WTC11 (cell line): ENCODE data around the gene NOXO1. TPM values are rescaled to one million over a fixed set of nuclear protein-coding genes. Genes with fewer than 3 reads are reported as not detected.

Source experiments
- ATAC-seq: fragments of 200-7000 bp; cut with Tn5 transposase; 2 replicates; pipeline ENCODE4 v1.10.0; 2021; ENCODE audit warnings: mild to moderate bottlenecking, moderate library complexity
- CTCF ChIA-PET: fragments of 300-600 bp; sonication (Branson Sonifier 250); formaldehyde crosslinking; loops from one replicate; lab custom pipeline; 2021; ENCODE audit warnings: antibody characterized with exemption; lab: Charles Lee
- POLR2A ChIA-PET: fragments of 350-600 bp; sonication (Branson Sonifier 250); formaldehyde crosslinking; loops from one replicate; lab custom pipeline; 2021; ENCODE audit warnings: antibody characterized with exemption; lab: Charles Lee
- DNase-seq: peaks from one replicate; pipeline ENCODE4 v3.0.0; 2021; ENCODE audit warnings: low spot score
- H3K27ac Mint-ChIP-seq: 2 replicates; pipeline ENCODE4 v1.8.0; 2021; ENCODE audit warnings: mixed read lengths
- H3K27me3 Mint-ChIP-seq: 2 replicates; pipeline ENCODE4 v1.8.0; 2021; ENCODE audit warnings: low read depth, mild to moderate bottlenecking, moderate library complexity, mixed read lengths
- H3K36me3 Mint-ChIP-seq: 2 replicates; pipeline ENCODE4 v1.8.0; 2021; ENCODE audit warnings: mixed read lengths
- H3K4me1 Mint-ChIP-seq: 2 replicates; pipeline ENCODE4 v1.8.0; 2022; ENCODE audit warnings: mixed read lengths
- H3K4me3 Mint-ChIP-seq: 2 replicates; pipeline ENCODE4 v1.8.0; 2021; ENCODE audit warnings: mild to moderate bottlenecking, moderate library complexity, mixed read lengths
- H3K9me3 Mint-ChIP-seq: 2 replicates; pipeline ENCODE4 v1.8.0; 2021; ENCODE audit warnings: mixed read lengths
- AFF4 ChIP-seq: sonication (generic); formaldehyde crosslinking; IDR thresholded peaks from 2 replicates; pipeline ENCODE4 v1.8.1; 2023; ENCODE audit warnings: mild to moderate bottlenecking, missing genetic modification reagents, borderline replicate concordance
- CBFB ChIP-seq: sonication (generic); formaldehyde crosslinking; IDR thresholded peaks from 2 replicates; pipeline ENCODE4 v1.8.1; 2022; ENCODE audit warnings: mild to moderate bottlenecking, low read depth, missing genetic modification reagents
- FOXJ3 ChIP-seq: sonication (generic); formaldehyde crosslinking; IDR thresholded peaks from 2 replicates; pipeline ENCODE4 v1.9.0; 2021; ENCODE audit warnings: missing genetic modification reagents, mild to moderate bottlenecking, borderline replicate concordance
- IRF2 ChIP-seq: sonication (generic); formaldehyde crosslinking; IDR thresholded peaks from 2 replicates; pipeline ENCODE4 v1.8.0; 2022; ENCODE audit warnings: low read depth, missing genetic modification reagents, borderline replicate concordance
- SMAD3 ChIP-seq: sonication (generic); formaldehyde crosslinking; IDR thresholded peaks from 2 replicates; pipeline ENCODE4 v1.8.0; 2022; ENCODE audit warnings: missing genetic modification reagents, mild to moderate bottlenecking, borderline replicate concordance
- SOX15 ChIP-seq: fragments of 250-450 bp; sonication (Bioruptor Pico); IDR thresholded peaks from 2 replicates; pipeline ENCODE4 v1.9.0; 2021; ENCODE audit warnings: mild to moderate bottlenecking
- STAT6 ChIP-seq: sonication (generic); formaldehyde crosslinking; conservative IDR thresholded peaks from 2 replicates; pipeline ENCODE4 v1.8.1; 2023; ENCODE audit warnings: mild to moderate bottlenecking, low read depth, missing genetic modification reagents, moderate library complexity
- ZNF138 ChIP-seq: sonication (generic); formaldehyde crosslinking; conservative IDR thresholded peaks from 2 replicates; pipeline ENCODE4 v1.8.1; 2022; ENCODE audit warnings: mild to moderate bottlenecking, moderate library complexity, missing genetic modification reagents
- ZNF425 ChIP-seq: fragments of 250-450 bp; sonication (Bioruptor Pico); conservative IDR thresholded peaks from 2 replicates; pipeline ENCODE4 v1.9.0; 2021; ENCODE audit warnings: mild to moderate bottlenecking
- total RNA-seq: library from RNA; stranded (reverse); gene quantifications from 3 replicates; pipeline ENCODE4 v1.2.3, GENCODE V29; 2021
- TF ChIP-seq, protein P1 (sequence below): sonication (generic); formaldehyde crosslinking; IDR thresholded peaks from 2 replicates; pipeline ENCODE4 v1.8.1; 2022; ENCODE audit warnings: mild to moderate bottlenecking, missing genetic modification reagents, moderate library complexity, borderline replicate concordance
- TF ChIP-seq, protein P2 (sequence below): sonication (generic); formaldehyde crosslinking; IDR thresholded peaks from 2 replicates; pipeline ENCODE4 v1.8.1; 2022; ENCODE audit warnings: low read depth, missing genetic modification reagents, borderline replicate concordance
- TF ChIP-seq, protein P3 (sequence below): sonication (generic); formaldehyde crosslinking; IDR thresholded peaks from 2 replicates; pipeline ENCODE4 v1.8.1; 2022; ENCODE audit warnings: mild to moderate bottlenecking, moderate library complexity, missing genetic modification reagents
- TF ChIP-seq, protein P4 (sequence below): sonication (generic); formaldehyde crosslinking; IDR thresholded peaks from 2 replicates; pipeline ENCODE4 v1.8.0; 2023; ENCODE audit warnings: missing genetic modification reagents, mild to moderate bottlenecking, borderline replicate concordance

NOXO1 gene
- total RNA-seq, 1 experiment from 2014 or later = 5.7 TPM

- TF ChIP-seq, protein P1, sequence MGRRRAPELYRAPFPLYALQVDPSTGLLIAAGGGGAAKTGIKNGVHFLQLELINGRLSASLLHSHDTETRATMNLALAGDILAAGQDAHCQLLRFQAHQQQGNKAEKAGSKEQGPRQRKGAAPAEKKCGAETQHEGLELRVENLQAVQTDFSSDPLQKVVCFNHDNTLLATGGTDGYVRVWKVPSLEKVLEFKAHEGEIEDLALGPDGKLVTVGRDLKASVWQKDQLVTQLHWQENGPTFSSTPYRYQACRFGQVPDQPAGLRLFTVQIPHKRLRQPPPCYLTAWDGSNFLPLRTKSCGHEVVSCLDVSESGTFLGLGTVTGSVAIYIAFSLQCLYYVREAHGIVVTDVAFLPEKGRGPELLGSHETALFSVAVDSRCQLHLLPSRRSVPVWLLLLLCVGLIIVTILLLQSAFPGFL (CRISPR knock-in tag) = no peak
- TF ChIP-seq SMAD3 (peak; percentile 90; the same call in 1 of the 2 replicates), ZNF138 (no peak), SOX15 (CRISPR knock-in tag) (no peak), IRF2 (CRISPR knock-in tag) (no peak), AFF4 (CRISPR knock-in tag) (no peak)
These were observed 20.3 kb downstream of the NOXO1 start (continued) for GRCh38 chr16:1960665-1961630.

DNA sequence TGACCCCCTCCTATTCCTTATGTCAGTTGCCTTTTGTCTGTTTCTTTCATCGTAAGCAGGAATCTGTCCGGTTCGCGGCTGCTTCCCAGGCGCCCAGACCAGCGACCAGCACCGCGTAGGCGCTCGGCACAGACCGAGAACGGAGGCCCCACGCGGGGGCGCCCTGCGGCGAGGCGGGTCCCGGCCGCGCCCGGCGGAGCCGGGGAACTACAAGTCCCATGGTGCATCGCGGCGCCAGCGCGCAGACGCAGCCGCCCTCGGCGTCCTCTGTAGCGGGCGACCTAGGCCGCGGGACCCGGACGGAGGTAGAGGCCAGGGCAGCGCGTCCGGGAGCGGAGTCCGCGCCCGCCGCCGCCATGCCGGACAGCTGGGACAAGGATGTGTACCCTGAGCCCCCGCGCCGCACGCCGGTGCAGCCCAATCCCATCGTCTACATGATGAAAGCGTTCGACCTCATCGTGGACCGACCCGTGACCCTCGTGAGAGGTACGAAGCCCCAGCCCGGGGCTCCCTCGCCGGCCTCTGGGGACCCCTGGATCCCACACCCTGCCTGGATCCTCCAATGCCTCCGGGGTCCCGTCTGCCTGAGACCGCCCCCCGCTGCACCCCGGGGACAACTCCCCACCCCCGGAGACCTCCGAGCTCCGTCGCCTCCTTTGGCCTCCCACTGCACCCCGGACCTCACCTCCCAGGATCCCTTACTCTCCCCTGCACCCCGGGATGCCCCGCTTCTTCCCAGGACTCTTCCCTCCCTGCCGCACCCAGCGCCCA is 21.8 kb downstream of the NOXO1 start, which contains the start of gene NDUFB10:
NDUFB10 (plus strand) TSS at position 270 of the 771 bp plus-strand sequence; CDS start at position 357, 87 bp downstream.
- CTCF ChIA-PET = interaction anchor here (0.8 to 1.3 kb wide), 3 partner anchors 13 to 181 kb away, joined by 3 to 6 read pairs (median 3); no protein-coding TSS in a partner anchor
- Mint-ChIP-seq H3K4me3 (peak within 1 kb of the TSS; percentile 93), H3K4me1 (peaks cover 34% of the 10 kb centered on the region), H3K9me3 (no peaks in the 10 kb centered on the region), H3K36me3 (peaks cover 33% of the 10 kb centered on the region), H3K27me3 (peaks cover 6% of the 10 kb centered on the region), H3K27ac (peak within 1 kb of the TSS; percentile 77)
- ATAC-seq = peak; percentile 34
- DNase-seq = peak; percentile 92
- POLR2A ChIA-PET = interaction anchor here (0.6 to 1.1 kb wide), 2 partner anchors 16 to 23 kb away, joined by 3 to 8 read pairs; no protein-coding TSS in a partner anchor
- TF ChIP-seq FOXJ3 (CRISPR knock-in tag) (no peak), STAT6 (no peak), ZNF425 (CRISPR knock-in tag) (no peak), CBFB (CRISPR knock-in tag) (no peak)
- TF ChIP-seq, protein P2, sequence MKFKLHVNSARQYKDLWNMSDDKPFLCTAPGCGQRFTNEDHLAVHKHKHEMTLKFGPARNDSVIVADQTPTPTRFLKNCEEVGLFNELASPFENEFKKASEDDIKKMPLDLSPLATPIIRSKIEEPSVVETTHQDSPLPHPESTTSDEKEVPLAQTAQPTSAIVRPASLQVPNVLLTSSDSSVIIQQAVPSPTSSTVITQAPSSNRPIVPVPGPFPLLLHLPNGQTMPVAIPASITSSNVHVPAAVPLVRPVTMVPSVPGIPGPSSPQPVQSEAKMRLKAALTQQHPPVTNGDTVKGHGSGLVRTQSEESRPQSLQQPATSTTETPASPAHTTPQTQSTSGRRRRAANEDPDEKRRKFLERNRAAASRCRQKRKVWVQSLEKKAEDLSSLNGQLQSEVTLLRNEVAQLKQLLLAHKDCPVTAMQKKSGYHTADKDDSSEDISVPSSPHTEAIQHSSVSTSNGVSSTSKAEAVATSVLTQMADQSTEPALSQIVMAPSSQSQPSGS (CRISPR knock-in tag) = no peak
- TF ChIP-seq, protein P3, sequence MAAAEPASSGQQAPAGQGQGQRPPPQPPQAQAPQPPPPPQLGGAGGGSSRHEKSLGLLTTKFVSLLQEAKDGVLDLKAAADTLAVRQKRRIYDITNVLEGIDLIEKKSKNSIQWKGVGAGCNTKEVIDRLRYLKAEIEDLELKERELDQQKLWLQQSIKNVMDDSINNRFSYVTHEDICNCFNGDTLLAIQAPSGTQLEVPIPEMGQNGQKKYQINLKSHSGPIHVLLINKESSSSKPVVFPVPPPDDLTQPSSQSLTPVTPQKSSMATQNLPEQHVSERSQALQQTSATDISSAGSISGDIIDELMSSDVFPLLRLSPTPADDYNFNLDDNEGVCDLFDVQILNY (CRISPR knock-in tag) = peak; percentile 87
- TF ChIP-seq, protein P4, sequence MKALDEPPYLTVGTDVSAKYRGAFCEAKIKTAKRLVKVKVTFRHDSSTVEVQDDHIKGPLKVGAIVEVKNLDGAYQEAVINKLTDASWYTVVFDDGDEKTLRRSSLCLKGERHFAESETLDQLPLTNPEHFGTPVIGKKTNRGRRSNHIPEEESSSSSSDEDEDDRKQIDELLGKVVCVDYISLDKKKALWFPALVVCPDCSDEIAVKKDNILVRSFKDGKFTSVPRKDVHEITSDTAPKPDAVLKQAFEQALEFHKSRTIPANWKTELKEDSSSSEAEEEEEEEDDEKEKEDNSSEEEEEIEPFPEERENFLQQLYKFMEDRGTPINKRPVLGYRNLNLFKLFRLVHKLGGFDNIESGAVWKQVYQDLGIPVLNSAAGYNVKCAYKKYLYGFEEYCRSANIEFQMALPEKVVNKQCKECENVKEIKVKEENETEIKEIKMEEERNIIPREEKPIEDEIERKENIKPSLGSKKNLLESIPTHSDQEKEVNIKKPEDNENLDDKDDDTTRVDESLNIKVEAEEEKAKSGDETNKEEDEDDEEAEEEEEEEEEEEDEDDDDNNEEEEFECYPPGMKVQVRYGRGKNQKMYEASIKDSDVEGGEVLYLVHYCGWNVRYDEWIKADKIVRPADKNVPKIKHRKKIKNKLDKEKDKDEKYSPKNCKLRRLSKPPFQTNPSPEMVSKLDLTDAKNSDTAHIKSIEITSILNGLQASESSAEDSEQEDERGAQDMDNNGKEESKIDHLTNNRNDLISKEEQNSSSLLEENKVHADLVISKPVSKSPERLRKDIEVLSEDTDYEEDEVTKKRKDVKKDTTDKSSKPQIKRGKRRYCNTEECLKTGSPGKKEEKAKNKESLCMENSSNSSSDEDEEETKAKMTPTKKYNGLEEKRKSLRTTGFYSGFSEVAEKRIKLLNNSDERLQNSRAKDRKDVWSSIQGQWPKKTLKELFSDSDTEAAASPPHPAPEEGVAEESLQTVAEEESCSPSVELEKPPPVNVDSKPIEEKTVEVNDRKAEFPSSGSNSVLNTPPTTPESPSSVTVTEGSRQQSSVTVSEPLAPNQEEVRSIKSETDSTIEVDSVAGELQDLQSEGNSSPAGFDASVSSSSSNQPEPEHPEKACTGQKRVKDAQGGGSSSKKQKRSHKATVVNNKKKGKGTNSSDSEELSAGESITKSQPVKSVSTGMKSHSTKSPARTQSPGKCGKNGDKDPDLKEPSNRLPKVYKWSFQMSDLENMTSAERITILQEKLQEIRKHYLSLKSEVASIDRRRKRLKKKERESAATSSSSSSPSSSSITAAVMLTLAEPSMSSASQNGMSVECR = peak; percentile 89; the same call in 1 of the 2 replicates
